HEK293 (cell line): ENCODE measurements around the gene PLCG2.
"Not testable (repeated sequence)": the region's sequence is repeated elsewhere in the genome, so short reads cannot be mapped to it uniquely, and the experiment has no call there.

Experiments
- CTCF ChIA-PET: fragments of 350-600 bp; formaldehyde crosslinking; extraction: SDS; loops from one replicate; lab custom pipeline; 2021; ENCODE audit warnings: antibody characterized with exemption; lab: Yijun Ruan, JAX
- POLR2A ChIA-PET: fragments of 300-600 bp; formaldehyde crosslinking; extraction: SDS; loops from one replicate; lab custom pipeline; 2020; ENCODE audit warnings: antibody characterized with exemption, inconsistent platforms; lab: Yijun Ruan, JAX
- H3K27ac ChIP-seq: fragments of 200-500 bp; sonication (Bioruptor generic); 2 replicates; pipeline ENCODE4 v1.5.1; 2014; ENCODE audit warnings: low read depth, low read length, control low read depth, inconsistent platforms; ENCODE audit errors: extremely low read depth
- H3K36me3 ChIP-seq, 2 experiments: fragments of 200-500 bp in 1 of 2; sonication (Bioruptor generic) in 1 of 2; 1 replicate in 1 of 2; 2 replicates in 1 of 2; pipeline ENCODE4 v1.5.1; 2014 to 2017; ENCODE audit warnings: inconsistent platforms in 2 of 2, low read length in 2 of 2; ENCODE audit not compliant: control insufficient read depth in 2 of 2, insufficient read depth in 1 of 2
- H3K4me1 ChIP-seq: fragments of 200-500 bp; sonication (Bioruptor generic); 2 replicates; pipeline ENCODE4 v1.5.1; 2014; ENCODE audit warnings: mild to moderate bottlenecking, low read length, inconsistent platforms; ENCODE audit not compliant: control insufficient read depth, insufficient read depth
- H3K4me3 ChIP-seq: 2 replicates; pipeline ENCODE4 v1.5.1; 2011; ENCODE audit warnings: low read depth, mild to moderate bottlenecking, control low read depth, low read length, moderate library complexity
- H3K9me3 ChIP-seq: fragments of 200-500 bp; sonication (Bioruptor generic); 2 replicates; pipeline ENCODE4 v1.5.1; 2014; ENCODE audit warnings: low read depth, low read length, inconsistent platforms; ENCODE audit not compliant: control insufficient read depth, insufficient read depth
- KLF16 ChIP-seq: fragments of 450-650 bp; formaldehyde crosslinking; IDR thresholded peaks from 2 replicates; pipeline ENCODE4 v1.5.1; 2017; ENCODE audit warnings: missing biosample characterization, missing genetic modification characterization
- KLF9 ChIP-seq: fragments of 450-650 bp; formaldehyde crosslinking; IDR thresholded peaks from 2 replicates; pipeline ENCODE4 v1.5.1; 2016; ENCODE audit warnings: missing biosample characterization, missing genetic modification characterization, low read depth
- RBAK ChIP-seq: fragments of 450-650 bp; formaldehyde crosslinking; IDR thresholded peaks from 2 replicates; pipeline ENCODE4 v1.5.1; 2016; ENCODE audit warnings: missing biosample characterization, missing genetic modification characterization
- SALL2 ChIP-seq: fragments of 450-650 bp; formaldehyde crosslinking; IDR thresholded peaks from 2 replicates; pipeline ENCODE4 v1.5.0; 2017; ENCODE audit warnings: missing biosample characterization, mild to moderate bottlenecking, missing genetic modification characterization, borderline replicate concordance
- SP7 ChIP-seq: fragments of 450-650 bp; formaldehyde crosslinking; IDR thresholded peaks from 2 replicates; pipeline ENCODE4 v1.5.1; 2016; ENCODE audit warnings: missing biosample characterization, missing genetic modification characterization
- ZNF169 ChIP-seq: fragments of 450-650 bp; formaldehyde crosslinking; IDR thresholded peaks from 2 replicates; pipeline ENCODE4 v1.5.1; 2016; ENCODE audit warnings: missing biosample characterization, missing genetic modification characterization
- ZNF202 ChIP-seq: fragments of 450-650 bp; formaldehyde crosslinking; IDR thresholded peaks from 2 replicates; pipeline ENCODE4 v1.5.1; 2016; ENCODE audit warnings: missing biosample characterization, missing genetic modification characterization, borderline replicate concordance
- ZNF404 ChIP-seq: fragments of 450-650 bp; formaldehyde crosslinking; IDR thresholded peaks from 2 replicates; pipeline ENCODE4 v1.5.1; 2017; ENCODE audit warnings: missing biosample characterization, missing genetic modification characterization
- ZNF449 ChIP-seq: fragments of 450-650 bp; formaldehyde crosslinking; IDR thresholded peaks from 2 replicates; pipeline ENCODE4 v1.5.1; 2017; ENCODE audit warnings: missing biosample characterization, mild to moderate bottlenecking, missing genetic modification characterization, moderate library complexity
- ZNF518A ChIP-seq: fragments of 450-650 bp; formaldehyde crosslinking; conservative IDR thresholded peaks from 2 replicates; pipeline ENCODE4 v1.5.1; 2016; ENCODE audit warnings: low read depth, missing biosample characterization, missing genetic modification characterization
- ZNF529 ChIP-seq: fragments of 450-650 bp; formaldehyde crosslinking; IDR thresholded peaks from 2 replicates; pipeline ENCODE4 v1.5.1; 2017; ENCODE audit warnings: missing genetic modification characterization, missing biosample characterization; ENCODE audit not compliant: insufficient replicate concordance
- ZNF544 ChIP-seq: fragments of 450-650 bp; formaldehyde crosslinking; IDR thresholded peaks from 2 replicates; pipeline ENCODE4 v1.5.0; 2017; ENCODE audit warnings: missing biosample characterization, missing genetic modification characterization
- ZNF623 ChIP-seq: fragments of 450-650 bp; formaldehyde crosslinking; IDR thresholded peaks from 2 replicates; pipeline ENCODE4 v1.5.1; 2016; ENCODE audit warnings: missing biosample characterization, missing genetic modification characterization
- ZNF629 ChIP-seq: fragments of 450-650 bp; formaldehyde crosslinking; IDR thresholded peaks from 2 replicates; pipeline ENCODE4 v1.5.1; 2017; ENCODE audit warnings: missing biosample characterization, missing genetic modification characterization

Gene PLCG2

GRCh38 chr16:81971853-81972252 is 192.8 kb downstream of the PLCG2 start (continued):
- no peak for TF ChIP-seq ZNF629 (tag by site-specific recombination)
- TF ChIP-seq ZNF404 = no peak
- TF ChIP-seq ZNF518A (tag by site-specific recombination) = no peak

GRCh38 chr16:81973737-81974136 is 194.6 kb downstream of the PLCG2 start:
- Histone ChIP-seq H3K4me3 (no peak overlapping the region), H3K9me3 (no peaks in the 10 kb centered on the region), H3K36me3 (no peaks in the 10 kb centered on the region), H3K27ac (no peak overlapping the region), H3K4me1 (no peaks in the 10 kb centered on the region)
- POLR2A ChIA-PET = no interaction called here
- CTCF ChIA-PET = no interaction called here
- TF ChIP-seq RBAK (tag by site-specific recombination) (no peak), ZNF544 (tag by site-specific recombination) (no peak), ZNF202 (no peak), ZNF449 (tag by site-specific recombination) (no peak)

GRCh38 chr16:81975637-81976036 is 196.5 kb downstream of the PLCG2 start:
- H3K4me1 ChIP-seq = no peaks in the 10 kb centered on the region
- ChIA-PET POLR2A (no interaction called here), CTCF (no interaction called here)
- H3K4me3 ChIP-seq = no peak overlapping the region
- H3K36me3 ChIP-seq = no peaks in the 10 kb centered on the region
- TF ChIP-seq ZNF623 (tag by site-specific recombination) (no peak), KLF16 (tag by site-specific recombination) (no peak), SALL2 (no peak), SP7 (no peak), ZNF169 (tag by site-specific recombination) (no peak), KLF9 (tag by site-specific recombination) (no peak), ZNF529 (tag by site-specific recombination) (no peak)
- H3K27ac ChIP-seq = no peak overlapping the region
- H3K9me3 ChIP-seq = no peaks in the 10 kb centered on the region

GRCh38 chr16:81977335-81977942 is 198.3 kb downstream of the PLCG2 start:
- H3K27ac ChIP-seq, H3K4me3 ChIP-seq, H3K9me3 ChIP-seq, POLR2A ChIA-PET, H3K36me3 ChIP-seq, H3K4me1 ChIP-seq: not testable (repeated sequence)
- CTCF ChIA-PET = interaction anchor here (0.9 kb wide), 1 partner anchor 36 kb away, joined by 4 read pairs; no protein-coding TSS in a partner anchor
